Adrenal gland (tissue), 12 donors: ENCODE measurements around the gene ATXN1. TPM values are rescaled to one million over a fixed set of nuclear protein-coding genes. Genes with fewer than 3 reads are reported as not detected.
"Not testable (repeated sequence)": the region's sequence is repeated elsewhere in the genome, so short reads cannot be mapped to it uniquely, and the experiment has no call there.

Experiments
- DNase-seq, 7 donors: peaks; one replicate each; pipeline ENCODE4 v3.0.0-alpha.2; 2019 to 2020
- H3K27ac ChIP-seq, 5 donors: fragments of 200-600 bp; sonication (generic) in 4 of 5; 1 replicate in 3 of 5; 2 replicates in 2 of 5; pipeline versions ENCODE4 v1.5.1 to v1.8.0; 2016 to 2020; ENCODE audit warnings: mild to moderate bottlenecking in 1 of 5
- H3K27me3 ChIP-seq: fragments of 200-600 bp; 2 replicates; pipeline ENCODE4 v1.8.0; 2021
- H3K36me3 ChIP-seq, 2 donors: fragments of 200-600 bp; replicated peaks in 1 of 2; 1 replicate in 1 of 2; 2 replicates in 1 of 2; pipeline versions ENCODE4 v1.5.1 to v1.8.0; 2018 to 2022
- H3K4me1 ChIP-seq, 2 donors: fragments of 200-600 bp; replicated peaks in 1 of 2; 1 replicate in 1 of 2; 2 replicates in 1 of 2; pipeline versions ENCODE4 v1.5.1 to v1.8.0; 2018 to 2021
- H3K4me3 ChIP-seq, 4 donors: fragments of 200-600 bp; sonication (generic) in 3 of 4; one replicate each; pipeline ENCODE4 v1.5.1; 2016 to 2018
- H3K9me3 ChIP-seq, 3 donors: fragments of 200-600 bp; sonication (generic) in 1 of 3; replicated peaks in 1 of 3; 1 replicate in 2 of 3; 2 replicates in 1 of 3; pipeline versions ENCODE4 v1.5.1 to v1.8.0; 2016 to 2021
- CTCF ChIP-seq, 6 experiments: fragments of 450-650 bp in 4 of 6; fragments of 200-600 bp in 2 of 6; sonication (generic) in 1 of 6; IDR thresholded peaks; 1 replicate in 5 of 6; 2 replicates in 1 of 6; pipeline versions ENCODE4 v1.5.1 to v1.8.0; 2016 to 2021; ENCODE audit warnings: antibody characterized with exemption in 6 of 6, mild to moderate bottlenecking in 2 of 6, moderate library complexity in 1 of 6
- POLR2A ChIP-seq, 2 donors: fragments of 450-650 bp; IDR thresholded peaks; one replicate each; pipeline ENCODE4 v1.6.1; 2017; ENCODE audit warnings: antibody characterized with exemption in 2 of 2, mild to moderate bottlenecking in 2 of 2, moderate library complexity in 1 of 2
- WGBS, 4 donors: extraction: QIAGEN DNeasy Blood & Tissue Kit in 2 of 4; methylation state at CpG; one replicate each; pipeline versions ENCODE4 v1.1.5 to v1.1.7; 2013 to 2017; 5-methylcytosine and 5-hydroxymethylcytosine counted together
- intact Hi-C, 2 donors: fragments of 100-400 bp; cut with DNase I; formaldehyde crosslinking; loops; one replicate each; pipeline versions ENCODE4 v1.14.1 to v1.15.0; 2022 to 2023
- polyA plus RNA-seq, 3 donors: library from polyadenylated mRNA; stranded (reverse); fragments of 200-250 nt in 2 of 3; fragments of 350-450 nt in 1 of 3; fragmentation: Illumina TruSeq in 1 of 3; extraction: RNeasy Lipid Tissue Mini Kit (QIAGEN cat#74804) in 1 of 3; gene quantifications; one replicate each; pipeline ENCODE4 v1.2.3, GENCODE V29; 2013 to 2014
- total RNA-seq, 9 donors: library from RNA; depleted of rRNA in 4 of 9; stranded (reverse); fragments of >200 nt in 4 of 9; fragments of 120-200 nt in 1 of 9; fragmentation: NEBNext Ultra II Directional in 1 of 9; extraction: Animal tissue kit (Norgen Biotek cat#: 25700) in 1 of 9; gene quantifications; one replicate each; pipeline versions ENCODE4 v1.1.0 to v1.2.4, GENCODE V29; 2013 to 2023
- donor health status: healthy with polysubstance abuse.
- donor health status: Bipolar disorder and iron deficiency.
- donor health status: DM: yes; HTN: yes; CAD: no.
- donor health status: DM: no; HTN: no; CAD: no.
- donor health status: DM: no; HTN: no; CAD: no.
- donor health status: DM: yes; HTN: yes; CAD: no.

The ATXN1 gene
- total and polyA plus RNA-seq, 12 donors = 3.4 to 51.3 (median 25.4) TPM

GRCh38 chr6:16785496-16785895, 24.2 kb upstream of the ATXN1 start:
- H3K27me3 ChIP-seq = no peaks in the 10 kb centered on the region
- H3K9me3 ChIP-seq = no peaks in the 10 kb centered on the region
- intact Hi-C loops = no loop called here
- no peak for TF ChIP-seq CTCF (IDR thresholded peaks at IDR 0.05)
- TF ChIP-seq POLR2A (IDR thresholded peaks at IDR 0.05) = no peak
- no peak overlapping the region for H3K27ac ChIP-seq
- DNase-seq = no peak
- H3K36me3 ChIP-seq = no peaks in the 10 kb centered on the region
- H3K4me1 ChIP-seq = no peaks in the 10 kb centered on the region
- H3K4me3 ChIP-seq = no peak overlapping the region

GRCh38 chr6:16784957-16785356, 23.7 kb upstream of the ATXN1 start:
- 72 to 98% (median 85%) methylated on average over 3 of the region's 3 CpGs for WGBS, 4 donors
- H3K27ac ChIP-seq, H3K4me3 ChIP-seq, H3K27me3 ChIP-seq, intact Hi-C loops, H3K9me3 ChIP-seq, H3K36me3 ChIP-seq, DNase-seq, H3K4me1 ChIP-seq: not testable (repeated sequence)

GRCh38 chr6:16783952-16784565, 22.8 kb upstream of the ATXN1 start:
- Histone ChIP-seq H3K36me3 (no peaks in the 10 kb centered on the region), H3K4me1 (no peaks in the 10 kb centered on the region), H3K4me3 (no peak overlapping the region), H3K9me3 (no peaks in the 10 kb centered on the region), H3K27ac (no peak overlapping the region), H3K27me3 (no peaks in the 10 kb centered on the region)
- TF ChIP-seq POLR2A (IDR thresholded peaks at IDR 0.05) (no peak), CTCF (IDR thresholded peaks at IDR 0.05) (no peak)
- intact Hi-C loops = no loop called here
- WGBS, 4 donors = 90 to 97% (median 93%) methylated on average over 2 of the region's 2 CpGs
- no peak for DNase-seq

- no peaks in the 10 kb centered on the region for H3K4me1 ChIP-seq
- no peaks in the 10 kb centered on the region for H3K9me3 ChIP-seq
- intact Hi-C loops = no loop called here
- 58 to 70% (median 67%) methylated on average over 4 of the region's 4 CpGs for WGBS, 4 donors
- no peaks in the 10 kb centered on the region for H3K27me3 ChIP-seq
- no peak overlapping the region for H3K27ac ChIP-seq
- H3K36me3 ChIP-seq = no peaks in the 10 kb centered on the region
- no peak for DNase-seq
- no peak overlapping the region for H3K4me3 ChIP-seq
- TF ChIP-seq POLR2A (IDR thresholded peaks at IDR 0.05) = no peak
- TF ChIP-seq CTCF (IDR thresholded peaks at IDR 0.05) = no peak
These were observed 22.2 kb upstream of the ATXN1 start for GRCh38 chr6:16783509-16783908.

GRCh38 chr6:16782278-16782677, 21.0 kb upstream of the ATXN1 start:
- 84 to 92% (median 88%) methylated on average over 4 of the region's 4 CpGs for WGBS, 4 donors
- no peak for DNase-seq
- Histone ChIP-seq H3K27me3 (no peaks in the 10 kb centered on the region), H3K36me3 (no peaks in the 10 kb centered on the region), H3K4me1 (no peaks in the 10 kb centered on the region), H3K9me3 (no peaks in the 10 kb centered on the region), H3K4me3 (no peak overlapping the region), H3K27ac (no peak overlapping the region)
- intact Hi-C loops = no loop called here
- no peak for TF ChIP-seq POLR2A (IDR thresholded peaks at IDR 0.05)
- TF ChIP-seq CTCF (IDR thresholded peaks at IDR 0.05) = no peak
